Endothelial cell (in vitro differentiated cells): ENCODE data around the gene FBP1. TPM values are rescaled to one million over a fixed set of nuclear protein-coding genes. Genes with fewer than 3 reads are reported as not detected.

Source experiments
- DNase-seq: peaks from one replicate; pipeline ENCODE4 v3.0.0; 2021; ENCODE audit warnings: low spot score
- H3K27ac Mint-ChIP-seq: one replicate; pipeline ENCODE4 v1.8.0; 2021; ENCODE audit warnings: mixed read lengths, inconsistent platforms; ENCODE audit not compliant: unreplicated experiment
- H3K27me3 Mint-ChIP-seq: one replicate; pipeline ENCODE4 v1.8.0; 2021; ENCODE audit warnings: mild to moderate bottlenecking, moderate library complexity, mixed read lengths, inconsistent platforms; ENCODE audit not compliant: unreplicated experiment
- H3K36me3 Mint-ChIP-seq: one replicate; pipeline ENCODE4 v1.8.0; 2021; ENCODE audit warnings: mild to moderate bottlenecking, low read depth, mixed read lengths, inconsistent platforms; ENCODE audit not compliant: unreplicated experiment
- H3K4me1 Mint-ChIP-seq: one replicate; pipeline ENCODE4 v1.8.0; 2021; ENCODE audit warnings: mild to moderate bottlenecking, mixed read lengths, inconsistent platforms; ENCODE audit not compliant: unreplicated experiment
- H3K4me3 Mint-ChIP-seq: one replicate; pipeline ENCODE4 v1.8.0; 2021; ENCODE audit warnings: mild to moderate bottlenecking, mixed read lengths, inconsistent platforms; ENCODE audit not compliant: unreplicated experiment
- H3K9me3 Mint-ChIP-seq: one replicate; pipeline ENCODE4 v1.8.0; 2021; ENCODE audit warnings: mixed read lengths, inconsistent platforms; ENCODE audit not compliant: unreplicated experiment
- total RNA-seq: library from RNA; stranded (reverse); fragmentation: NEBNext Ultra II Directional; extraction: Animal tissue kit (Norgen Biotek cat#: 25700); gene quantifications from one replicate; pipeline ENCODE4 v1.2.1, GENCODE V29; 2021; ENCODE audit not compliant: unreplicated experiment
- TF ChIP-seq, protein P1 (sequence below): fragments of 200-600 bp; sonication (generic); IDR thresholded peaks from one replicate; pipeline ENCODE4 v1.5.0; 2021; ENCODE audit warnings: antibody characterized with exemption; ENCODE audit not compliant: unreplicated experiment

Gene FBP1
- total RNA-seq, 1 donor from 2014 or later, result not detected

DNA sequence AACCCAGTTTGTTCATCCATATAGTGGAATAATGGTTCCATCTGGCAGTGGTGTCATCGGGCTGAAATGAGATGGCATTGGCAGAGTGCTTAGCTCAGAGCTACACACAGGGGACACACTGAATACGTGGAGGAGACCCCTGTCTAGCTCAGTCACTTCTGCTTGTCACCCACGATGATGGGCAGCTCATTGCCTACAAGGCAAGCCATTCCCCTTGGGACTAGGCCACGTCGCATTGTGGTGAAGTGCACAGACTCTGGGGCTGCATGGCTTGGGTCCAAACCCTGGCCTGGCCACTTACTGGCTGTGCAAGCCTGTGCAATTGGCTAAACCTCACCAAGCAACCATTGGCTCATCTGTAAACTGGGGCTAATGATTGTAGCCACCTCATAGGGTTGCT is 3.2 kb upstream of the FBP1 start:
- Mint-ChIP-seq H3K9me3 (no peaks in the 10 kb centered on the region), H3K4me1 (peaks cover 6% of the 10 kb centered on the region), H3K27me3 (peaks cover 13% of the 10 kb centered on the region), H3K36me3 (no peaks in the 10 kb centered on the region), H3K4me3 (no peak overlapping the region), H3K27ac (no peak overlapping the region)
- no peak for DNase-seq
- TF ChIP-seq, protein P1, sequence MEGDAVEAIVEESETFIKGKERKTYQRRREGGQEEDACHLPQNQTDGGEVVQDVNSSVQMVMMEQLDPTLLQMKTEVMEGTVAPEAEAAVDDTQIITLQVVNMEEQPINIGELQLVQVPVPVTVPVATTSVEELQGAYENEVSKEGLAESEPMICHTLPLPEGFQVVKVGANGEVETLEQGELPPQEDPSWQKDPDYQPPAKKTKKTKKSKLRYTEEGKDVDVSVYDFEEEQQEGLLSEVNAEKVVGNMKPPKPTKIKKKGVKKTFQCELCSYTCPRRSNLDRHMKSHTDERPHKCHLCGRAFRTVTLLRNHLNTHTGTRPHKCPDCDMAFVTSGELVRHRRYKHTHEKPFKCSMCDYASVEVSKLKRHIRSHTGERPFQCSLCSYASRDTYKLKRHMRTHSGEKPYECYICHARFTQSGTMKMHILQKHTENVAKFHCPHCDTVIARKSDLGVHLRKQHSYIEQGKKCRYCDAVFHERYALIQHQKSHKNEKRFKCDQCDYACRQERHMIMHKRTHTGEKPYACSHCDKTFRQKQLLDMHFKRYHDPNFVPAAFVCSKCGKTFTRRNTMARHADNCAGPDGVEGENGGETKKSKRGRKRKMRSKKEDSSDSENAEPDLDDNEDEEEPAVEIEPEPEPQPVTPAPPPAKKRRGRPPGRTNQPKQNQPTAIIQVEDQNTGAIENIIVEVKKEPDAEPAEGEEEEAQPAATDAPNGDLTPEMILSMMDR, result no peak

DNA sequence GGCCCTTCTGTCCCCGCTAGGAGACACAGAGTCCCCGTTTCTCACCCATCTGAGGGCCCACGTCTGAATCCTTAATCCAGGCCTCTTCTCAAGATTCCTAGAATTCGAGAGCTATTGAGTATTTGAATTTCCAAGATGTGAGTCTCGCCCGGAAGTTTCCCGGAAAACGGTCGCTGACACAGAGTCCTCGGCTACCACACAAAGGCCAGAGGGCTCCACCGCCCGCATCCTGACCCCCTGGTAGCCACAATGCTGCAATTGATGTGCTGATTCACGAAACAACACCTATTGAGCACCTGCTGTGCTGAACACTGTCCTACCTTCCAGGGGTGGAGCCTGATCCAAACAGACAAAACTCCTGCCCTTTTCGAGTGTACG is 670 bp upstream of the FBP1 start:
- TF ChIP-seq, protein P1, result no peak
- peak; percentile 30 for DNase-seq
- H3K4me3 Mint-ChIP-seq, result peak overlapping the region; percentile 87
- H3K36me3 Mint-ChIP-seq, result no peaks in the 10 kb centered on the region
- peaks cover 9% of the 10 kb centered on the region for H3K27me3 Mint-ChIP-seq
- no peaks in the 10 kb centered on the region for H3K9me3 Mint-ChIP-seq
- H3K4me1 Mint-ChIP-seq, result peaks cover 6% of the 10 kb centered on the region
- H3K27ac Mint-ChIP-seq, result no peak overlapping the region

DNA sequence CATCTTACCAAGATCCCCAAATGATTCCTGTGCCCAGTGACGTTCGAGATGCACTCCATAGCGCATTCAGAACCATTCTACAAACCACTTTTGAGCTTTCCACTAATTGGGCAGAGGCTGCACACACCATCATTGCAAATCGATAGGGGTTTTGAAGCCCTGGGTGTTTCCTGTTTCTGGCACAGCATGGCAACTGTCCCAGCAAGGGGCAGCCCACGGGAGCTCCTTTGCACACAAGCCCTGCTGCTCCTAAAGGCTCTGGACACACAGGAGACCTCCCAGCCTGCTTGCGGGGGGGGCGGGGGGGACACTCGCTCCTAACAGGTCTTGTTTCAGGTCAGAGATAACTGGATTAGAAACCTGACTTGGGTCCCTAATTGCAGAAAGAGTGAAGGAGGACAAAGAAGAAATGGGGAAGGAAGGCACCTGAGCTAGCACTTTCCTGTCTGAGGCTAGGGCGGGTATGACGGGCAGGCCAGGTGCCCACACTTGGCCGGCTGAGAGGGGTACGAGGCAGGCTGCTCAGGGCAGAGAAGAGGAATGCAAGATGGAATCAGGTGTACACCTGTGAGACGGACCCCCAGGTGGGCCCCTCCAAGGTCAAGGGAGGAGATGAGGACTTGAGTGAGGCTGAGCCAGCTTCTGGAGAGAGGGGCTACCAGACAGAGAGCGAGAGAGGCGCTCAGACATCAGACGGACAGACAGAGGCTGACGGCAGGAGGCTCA is 820 bp downstream of the FBP1 start:
- no peaks in the 10 kb centered on the region for H3K36me3 Mint-ChIP-seq
- DNase-seq, result no peak
- H3K4me3 Mint-ChIP-seq, result peak overlapping the region; percentile 84
- peak overlapping the region; percentile 3 for H3K27ac Mint-ChIP-seq
- H3K27me3 Mint-ChIP-seq, result peaks cover 9% of the 10 kb centered on the region
- TF ChIP-seq, protein P1, result no peak
- peaks cover 6% of the 10 kb centered on the region for H3K4me1 Mint-ChIP-seq
- no peaks in the 10 kb centered on the region for H3K9me3 Mint-ChIP-seq

DNA sequence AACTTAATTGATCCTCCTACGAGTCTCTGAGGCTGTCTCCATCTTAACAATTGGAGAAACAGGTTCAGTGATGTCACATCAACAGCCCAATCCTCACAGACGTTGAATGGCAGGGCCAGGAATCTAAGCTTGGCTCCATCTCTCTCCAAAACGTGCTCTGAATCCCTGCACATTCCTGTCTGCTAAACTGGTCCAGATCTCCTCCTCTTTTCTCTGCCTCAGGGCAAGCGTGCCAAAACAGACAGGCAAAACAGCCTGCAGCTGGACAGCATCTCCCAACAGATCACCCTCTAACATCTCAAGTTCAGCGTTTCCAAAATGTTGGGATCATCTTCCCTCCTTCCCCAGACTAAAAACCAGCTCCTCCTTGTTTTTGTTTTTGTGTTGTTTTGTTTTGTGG is 6.6 kb downstream of the FBP1 start:
- no peak for DNase-seq
- no peaks in the 10 kb centered on the region for H3K36me3 Mint-ChIP-seq
- H3K27me3 Mint-ChIP-seq, result no peaks in the 10 kb centered on the region
- H3K27ac Mint-ChIP-seq, result no peak overlapping the region
- H3K4me1 Mint-ChIP-seq, result no peaks in the 10 kb centered on the region
- H3K9me3 Mint-ChIP-seq, result no peaks in the 10 kb centered on the region
- TF ChIP-seq, protein P1, result no peak
- no peak overlapping the region for H3K4me3 Mint-ChIP-seq

DNA sequence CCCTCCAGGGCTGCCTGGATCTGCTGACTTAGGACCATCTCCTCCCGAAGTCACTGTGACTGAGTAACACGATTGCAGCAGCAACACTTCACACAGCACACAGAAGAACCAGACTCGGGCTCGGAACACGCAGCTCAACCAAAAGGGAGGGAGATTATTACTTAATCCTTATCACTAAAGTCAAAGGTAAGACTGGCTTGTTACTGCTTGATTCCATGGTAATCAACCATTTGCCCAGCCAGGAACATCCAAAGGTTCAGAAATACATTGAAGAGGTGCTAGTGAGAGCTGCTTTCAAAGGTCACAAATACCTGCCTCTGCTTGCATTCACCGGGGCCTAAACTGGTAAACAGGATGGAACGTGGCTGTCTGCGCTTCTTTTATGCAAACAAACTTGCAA is 7.7 kb downstream of the FBP1 start:
- TF ChIP-seq, protein P1, result no peak
- DNase-seq, result no peak
- Mint-ChIP-seq H3K9me3 (no peaks in the 10 kb centered on the region), H3K27ac (no peak overlapping the region), H3K4me3 (no peak overlapping the region), H3K36me3 (no peaks in the 10 kb centered on the region), H3K4me1 (no peaks in the 10 kb centered on the region), H3K27me3 (no peaks in the 10 kb centered on the region)
